Osteoblast (primary cell): Measurements from ENCODE around the gene DXO. TPM values are rescaled to one million over a fixed set of nuclear protein-coding genes. Genes with fewer than 3 reads are reported as not detected.

Experiments used
- DNase-seq: peaks from one replicate; pipeline ENCODE4 v3.0.0; 2011; ENCODE audit warnings: low spot score, mixed read lengths; ENCODE audit not compliant: insufficient read length; ENCODE audit errors: missing footprints
- H2AFZ ChIP-seq: 2 replicates; pipeline ENCODE4 v1.6.0; 2011; ENCODE audit warnings: mild to moderate bottlenecking, low read length
- H3K27ac ChIP-seq: 2 replicates; pipeline ENCODE4 v1.5.1; 2011; ENCODE audit warnings: mild to moderate bottlenecking, low read depth, low read length, moderate library complexity
- H3K27me3 ChIP-seq: 2 replicates; pipeline ENCODE4 v1.6.0; 2012; ENCODE audit warnings: mild to moderate bottlenecking, control low read depth, inconsistent platforms, low read length, moderate library complexity; ENCODE audit not compliant: insufficient read depth
- H3K36me3 ChIP-seq: 2 replicates; pipeline ENCODE4 v1.5.1; 2011; ENCODE audit warnings: mild to moderate bottlenecking, low read length, control low read depth, moderate library complexity; ENCODE audit not compliant: insufficient read depth
- H3K4me1 ChIP-seq: 2 replicates; pipeline ENCODE4 v1.5.1; 2011; ENCODE audit warnings: mild to moderate bottlenecking, low read length, control low read depth, moderate library complexity; ENCODE audit not compliant: insufficient read depth
- H3K4me2 ChIP-seq: 2 replicates; pipeline ENCODE4 v1.6.0; 2011; ENCODE audit warnings: mild to moderate bottlenecking, low read length; ENCODE audit not compliant: insufficient read depth
- H3K4me3 ChIP-seq: fragments of 200-600 bp; sonication (generic); 3 replicates; pipeline ENCODE4 v1.5.1; 2012; ENCODE audit warnings: mild to moderate bottlenecking, low read length, inconsistent platforms; ENCODE audit not compliant: insufficient read depth
- H3K79me2 ChIP-seq: 2 replicates; pipeline ENCODE4 v1.6.0; 2012; ENCODE audit warnings: mild to moderate bottlenecking, low read length, control low read depth, inconsistent platforms; ENCODE audit not compliant: insufficient read depth
- H3K9me3 ChIP-seq: 2 replicates; pipeline ENCODE4 v1.5.1; 2011; ENCODE audit warnings: low read depth, low read length, control low read depth
- H4K20me1 ChIP-seq: 2 replicates; pipeline ENCODE4 v1.6.0; 2012; ENCODE audit warnings: mild to moderate bottlenecking, low read length, control low read depth; ENCODE audit not compliant: insufficient read depth
- CTCF ChIP-seq: IDR thresholded peaks from 2 replicates; pipeline ENCODE4 v1.5.1; 2011; ENCODE audit warnings: mild to moderate bottlenecking, low read depth, low read length, moderate library complexity; ENCODE audit errors: extremely low read depth
- total RNA-seq: library from RNA; depleted of rRNA; stranded (reverse); fragments of >200 nt; gene quantifications from 2 replicates; pipeline ENCODE4 v1.2.3, GENCODE V29; 2012

Gene DXO
- total RNA-seq, 1 donor, result 18.1 TPM

DNA sequence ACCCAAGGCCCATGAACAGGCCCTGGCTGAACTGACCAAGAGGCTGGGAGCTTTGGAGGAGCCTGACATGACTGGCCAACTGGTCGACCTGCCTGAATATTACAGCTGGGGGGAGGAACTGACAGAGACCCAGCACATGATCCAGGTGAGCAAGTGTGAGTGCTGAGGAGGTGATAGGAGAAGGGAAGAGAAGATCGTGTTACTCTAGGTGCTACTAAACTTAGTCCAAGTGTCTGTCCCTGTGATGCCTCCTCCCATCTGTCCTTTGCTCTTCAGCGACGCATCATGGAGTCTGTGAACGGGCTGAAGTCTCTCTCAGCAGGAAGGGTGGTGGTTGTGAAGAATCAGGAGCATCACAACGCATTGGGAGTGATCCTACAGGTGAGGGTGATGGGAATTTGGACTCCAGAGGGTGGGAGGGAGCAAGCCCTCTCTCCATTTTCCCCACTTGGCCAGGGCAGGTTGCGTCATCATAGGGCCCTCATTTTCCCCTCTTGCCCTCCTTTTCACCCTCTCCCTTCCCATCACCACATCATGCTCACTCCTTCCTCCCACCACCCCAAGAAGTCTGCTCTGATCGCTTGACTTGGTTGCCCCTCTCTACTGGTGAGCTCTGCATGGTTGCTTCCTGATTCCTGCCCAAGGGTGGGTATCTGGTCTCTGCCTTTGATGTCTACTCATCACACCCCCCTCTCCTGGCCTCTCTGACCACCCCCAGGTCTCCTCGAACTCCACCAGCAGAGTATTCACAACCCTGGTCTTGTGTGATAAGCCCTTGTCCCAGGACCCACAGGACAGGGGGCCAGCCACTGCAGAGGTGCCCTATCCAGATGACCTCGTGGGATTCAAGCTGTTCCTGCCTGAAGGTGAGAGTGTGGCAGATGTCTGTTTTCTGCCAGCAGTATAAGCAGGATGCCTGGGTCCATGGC, 4.7 kb downstream of the DXO start:
- Histone ChIP-seq H3K4me1 (peaks cover 20% of the 10 kb centered on the region), H3K4me3 (no peak overlapping the region), H3K4me2 (no peak overlapping the region), H3K9me3 (no peaks in the 10 kb centered on the region), H3K79me2 (peaks cover 32% of the 10 kb centered on the region), H2AFZ (no peak overlapping the region), H3K27ac (no peak overlapping the region), H3K27me3 (no peaks in the 10 kb centered on the region), H4K20me1 (peaks cover 4% of the 10 kb centered on the region), H3K36me3 (peaks cover 76% of the 10 kb centered on the region)
- TF ChIP-seq CTCF, result no peak
- peak; percentile 54 for DNase-seq

GRCh38 chr6:31966506-31966905, 5.4 kb downstream of the DXO start:
- peaks cover 4% of the 10 kb centered on the region for H4K20me1 ChIP-seq
- no peak for TF ChIP-seq CTCF
- H3K79me2 ChIP-seq, result peaks cover 31% of the 10 kb centered on the region
- no peak overlapping the region for H3K27ac ChIP-seq
- H3K27me3 ChIP-seq, result no peaks in the 10 kb centered on the region
- no peak overlapping the region for H3K4me2 ChIP-seq
- H2AFZ ChIP-seq, result no peak overlapping the region
- peaks cover 20% of the 10 kb centered on the region for H3K4me1 ChIP-seq
- peak; percentile 39 for DNase-seq
- H3K9me3 ChIP-seq, result no peaks in the 10 kb centered on the region
- no peak overlapping the region for H3K4me3 ChIP-seq
- peaks cover 84% of the 10 kb centered on the region for H3K36me3 ChIP-seq

DNA sequence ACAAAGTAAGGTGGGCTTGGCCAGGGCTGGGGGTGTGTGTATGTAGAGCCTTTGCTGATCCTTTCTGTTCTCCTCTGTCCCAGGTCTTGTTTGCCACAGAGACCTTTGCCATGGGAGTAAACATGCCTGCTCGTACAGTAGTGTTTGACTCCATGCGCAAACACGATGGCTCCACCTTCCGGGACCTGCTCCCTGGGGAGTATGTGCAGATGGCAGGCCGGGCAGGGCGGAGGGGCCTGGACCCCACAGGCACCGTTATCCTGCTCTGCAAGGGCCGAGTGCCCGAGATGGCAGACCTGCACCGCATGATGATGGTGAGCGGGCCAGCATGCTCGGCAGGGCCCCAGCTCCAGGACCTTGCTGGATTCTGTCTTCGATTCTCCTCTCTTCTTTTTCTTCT, 6.2 kb downstream of the DXO start:
- Histone ChIP-seq H4K20me1 (peaks cover 4% of the 10 kb centered on the region), H3K36me3 (peaks cover 92% of the 10 kb centered on the region), H2AFZ (no peak overlapping the region), H3K4me2 (no peak overlapping the region), H3K9me3 (no peaks in the 10 kb centered on the region), H3K27me3 (no peaks in the 10 kb centered on the region), H3K27ac (no peak overlapping the region), H3K79me2 (peaks cover 31% of the 10 kb centered on the region), H3K4me1 (peaks cover 13% of the 10 kb centered on the region), H3K4me3 (no peak overlapping the region)
- no peak for TF ChIP-seq CTCF
- peak; percentile 36 for DNase-seq

GRCh38 chr6:31963921-31964320, 8.0 kb downstream of the DXO start:
- Histone ChIP-seq H3K9me3 (no peaks in the 10 kb centered on the region), H3K27ac (no peak overlapping the region), H3K27me3 (no peaks in the 10 kb centered on the region), H4K20me1 (peaks cover 2% of the 10 kb centered on the region), H2AFZ (no peak overlapping the region), H3K4me3 (no peak overlapping the region), H3K4me2 (no peak overlapping the region), H3K4me1 (peaks cover 7% of the 10 kb centered on the region), H3K79me2 (peaks cover 36% of the 10 kb centered on the region), H3K36me3 (peaks cover 83% of the 10 kb centered on the region)
- no peak for TF ChIP-seq CTCF
- peak; percentile 49 for DNase-seq
